ENCODE results near the gene SLC25A36. TPM values are rescaled to one million over a fixed set of nuclear protein-coding genes. Genes with fewer than 3 reads are reported as not detected.

The SLC25A36 gene
- total and polyA plus RNA-seq, 2 of the 4 experiments (the other 2 are of a cell fraction), result 31.3 to 76.7 TPM

DNA sequence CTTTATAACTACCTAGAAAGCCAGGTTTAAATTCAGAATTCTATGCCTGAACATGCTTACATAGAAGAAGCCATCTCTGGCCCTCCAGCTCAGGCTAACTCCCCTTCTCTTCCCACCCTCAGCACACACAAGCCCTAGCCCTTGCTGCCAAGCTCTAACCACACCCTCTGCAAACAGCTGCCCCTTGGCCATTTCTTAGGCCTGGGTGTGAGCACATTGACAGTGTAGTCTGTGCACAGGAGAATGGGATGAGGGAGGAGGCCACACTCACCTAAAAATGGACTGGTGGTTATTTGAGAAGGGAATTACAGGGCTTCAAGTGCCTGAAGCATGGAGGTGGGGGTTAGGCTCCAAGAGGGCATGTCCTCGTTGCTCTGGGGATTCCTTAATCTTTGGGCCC is 42.3 kb upstream of the SLC25A36 start:
- Histone ChIP-seq H4K91ac (ENCODE audit: insufficient read depth, low read depth, low read length) (no peak overlapping the region), H3K56ac (ENCODE audit: extremely low read depth, insufficient read depth, low read length) (no peak overlapping the region), H3K9me3 (ENCODE audit: control insufficient read depth, insufficient read depth, low read length) (no peaks in the 10 kb centered on the region), H3K4me3 (ENCODE audit: insufficient read depth, low read depth, low read length) (no peak overlapping the region), H3K4me2 (ENCODE audit: low read depth, low read length) (no peak overlapping the region), H4K5ac (ENCODE audit: low read depth, low read length) (no peak overlapping the region), H3K4ac (ENCODE audit: low read depth, low read length) (no peak overlapping the region), H3K79me1 (ENCODE audit: low read depth in 1 of 2, low read length in 2 of 2) (no peaks in the 10 kb centered on the region), H2BK5ac (ENCODE audit: low read depth, low read length, poor library complexity, severe bottlenecking) (no peak overlapping the region), H2AK5ac (ENCODE audit: low read depth, low read length) (no peak overlapping the region), H3K9ac (ENCODE audit: low read depth, low read length) (no peak overlapping the region), H3K9me1 (ENCODE audit: insufficient read depth, low read length) (no peaks in the 10 kb centered on the region), H3K27ac (ENCODE audit: insufficient read depth, low read length) (no peak overlapping the region), H3K23ac (ENCODE audit: low read depth, low read length) (no peak overlapping the region), H3K18ac (ENCODE audit: low read depth, low read length) (no peak overlapping the region), H2AFZ (replicated peaks; ENCODE audit: low read length, poor library complexity) (no peak overlapping the region), H2BK15ac (ENCODE audit: low read depth, low read length) (no peak overlapping the region), H4K20me1 (ENCODE audit: insufficient read depth, low read length) (no peaks in the 10 kb centered on the region), H3K14ac (replicated peaks; ENCODE audit: low read depth, low read length) (no peak overlapping the region), H3K36me3 (ENCODE audit: control insufficient read depth, insufficient read depth, low read length) (no peaks in the 10 kb centered on the region), H2AK9ac (replicated peaks; ENCODE audit: low read depth, low read length, poor library complexity) (no peak overlapping the region), H3K27me3 (ENCODE audit: control insufficient read depth, insufficient read depth, low read length) (peaks cover 2% of the 10 kb centered on the region), H2BK20ac (ENCODE audit: low read depth, low read length) (no peak overlapping the region), H4K8ac (ENCODE audit: low read depth in 2 of 2, low read length in 2 of 2) (no peak overlapping the region), H3K4me1 (ENCODE audit: control insufficient read depth, insufficient read depth, low read length) (peaks cover 3% of the 10 kb centered on the region; the same call in 1 of the 2 replicates), H2BK120ac (ENCODE audit: low read depth, low read length) (no peak overlapping the region)
- WGBS, 2 experiments (ENCODE audit: extremely low coverage in 2 of 2, insufficient read length in 1 of 2), result 80% methylated on average over 1 of the region's 1 CpG; no CpG with 5 or more reads in 1 of the 2 experiments
- no TSS peak for BruUV-seq (replicated peaks)
- in situ Hi-C loops (cut with MboI; ENCODE audit: low sequenced_read_pairs) (loop anchor here (10.0 kb wide), 2 partner anchors 205 to 295 kb away; no protein-coding TSS in a partner anchor), intact Hi-C loops (cut with micrococcal nuclease) (loop anchor here (1.0 to 5.0 kb wide), 2 partner anchors 42 to 73 kb away; partner anchors contain the start of gene SLC25A36), dilution Hi-C loops (cut with HindIII; ENCODE audit: low sequenced_read_pairs, unreplicated experiment) (no loop called here)
- CTCF ChIA-PET, result interaction anchor here (0.5 to 2.6 kb wide), 8 partner anchors 8 to 293 kb away, joined by 3 to 9 read pairs (median 4); no protein-coding TSS in a partner anchor
- ATAC-seq (ENCODE audit: low read depth), result no peak
- POLR2A ChIA-PET (ENCODE audit: unreplicated experiment), result no interaction called here
- no peak for TF ChIP-seq RCOR1 (IDR thresholded peaks at IDR 0.05; ENCODE audit: insufficient replicate concordance, low read length)
- TF ChIP-seq MAZ (IDR thresholded peaks at IDR 0.05; ENCODE audit: borderline replicate concordance, low read depth, low read length), result no peak
- TF ChIP-seq, protein P1, sequence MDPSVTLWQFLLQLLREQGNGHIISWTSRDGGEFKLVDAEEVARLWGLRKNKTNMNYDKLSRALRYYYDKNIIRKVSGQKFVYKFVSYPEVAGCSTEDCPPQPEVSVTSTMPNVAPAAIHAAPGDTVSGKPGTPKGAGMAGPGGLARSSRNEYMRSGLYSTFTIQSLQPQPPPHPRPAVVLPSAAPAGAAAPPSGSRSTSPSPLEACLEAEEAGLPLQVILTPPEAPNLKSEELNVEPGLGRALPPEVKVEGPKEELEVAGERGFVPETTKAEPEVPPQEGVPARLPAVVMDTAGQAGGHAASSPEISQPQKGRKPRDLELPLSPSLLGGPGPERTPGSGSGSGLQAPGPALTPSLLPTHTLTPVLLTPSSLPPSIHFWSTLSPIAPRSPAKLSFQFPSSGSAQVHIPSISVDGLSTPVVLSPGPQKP (IDR thresholded peaks at IDR 0.05; ENCODE audit: borderline replicate concordance, low read depth, low read length), result no peak
- TF ChIP-seq, protein P2, sequence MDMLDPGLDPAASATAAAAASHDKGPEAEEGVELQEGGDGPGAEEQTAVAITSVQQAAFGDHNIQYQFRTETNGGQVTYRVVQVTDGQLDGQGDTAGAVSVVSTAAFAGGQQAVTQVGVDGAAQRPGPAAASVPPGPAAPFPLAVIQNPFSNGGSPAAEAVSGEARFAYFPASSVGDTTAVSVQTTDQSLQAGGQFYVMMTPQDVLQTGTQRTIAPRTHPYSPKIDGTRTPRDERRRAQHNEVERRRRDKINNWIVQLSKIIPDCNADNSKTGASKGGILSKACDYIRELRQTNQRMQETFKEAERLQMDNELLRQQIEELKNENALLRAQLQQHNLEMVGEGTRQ (IDR thresholded peaks at IDR 0.05; ENCODE audit: low read depth, low read length), result no peak
- TF ChIP-seq, protein P3, sequence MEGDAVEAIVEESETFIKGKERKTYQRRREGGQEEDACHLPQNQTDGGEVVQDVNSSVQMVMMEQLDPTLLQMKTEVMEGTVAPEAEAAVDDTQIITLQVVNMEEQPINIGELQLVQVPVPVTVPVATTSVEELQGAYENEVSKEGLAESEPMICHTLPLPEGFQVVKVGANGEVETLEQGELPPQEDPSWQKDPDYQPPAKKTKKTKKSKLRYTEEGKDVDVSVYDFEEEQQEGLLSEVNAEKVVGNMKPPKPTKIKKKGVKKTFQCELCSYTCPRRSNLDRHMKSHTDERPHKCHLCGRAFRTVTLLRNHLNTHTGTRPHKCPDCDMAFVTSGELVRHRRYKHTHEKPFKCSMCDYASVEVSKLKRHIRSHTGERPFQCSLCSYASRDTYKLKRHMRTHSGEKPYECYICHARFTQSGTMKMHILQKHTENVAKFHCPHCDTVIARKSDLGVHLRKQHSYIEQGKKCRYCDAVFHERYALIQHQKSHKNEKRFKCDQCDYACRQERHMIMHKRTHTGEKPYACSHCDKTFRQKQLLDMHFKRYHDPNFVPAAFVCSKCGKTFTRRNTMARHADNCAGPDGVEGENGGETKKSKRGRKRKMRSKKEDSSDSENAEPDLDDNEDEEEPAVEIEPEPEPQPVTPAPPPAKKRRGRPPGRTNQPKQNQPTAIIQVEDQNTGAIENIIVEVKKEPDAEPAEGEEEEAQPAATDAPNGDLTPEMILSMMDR (conservative IDR thresholded peaks at IDR 0.05; ENCODE audit: low read depth, low read length), result no peak
- no peak for TF ChIP-seq FOS (IDR thresholded peaks at IDR 0.05; ENCODE audit: low read depth, low read length)
- no peak for TF ChIP-seq SMC3 (IDR thresholded peaks at IDR 0.05; ENCODE audit: low read depth, low read length)
- TF ChIP-seq MXI1 (IDR thresholded peaks at IDR 0.05; ENCODE audit: borderline replicate concordance, low read depth, low read length), result no peak
- TF ChIP-seq CEBPB (IDR thresholded peaks at IDR 0.05; ENCODE audit: low read depth, low read length), result no peak
- no peak for TF ChIP-seq BHLHE40 (IDR thresholded peaks at IDR 0.05; ENCODE audit: low read depth, low read length)
- no peak for TF ChIP-seq RAD21 (IDR thresholded peaks at IDR 0.05; ENCODE audit: low read length)
- TF ChIP-seq CHD1 (IDR thresholded peaks at IDR 0.05; ENCODE audit: low read depth, low read length), result no peak
- DNase-seq, result no peak

Measured in IMR-90 (cell line).